ENCODE data around the gene CCRL2. TPM values are rescaled to one million over a fixed set of nuclear protein-coding genes. Genes with fewer than 3 reads are reported as not detected.

The CCRL2 gene
- total and polyA plus RNA-seq, 11 donors = 0.70 to 8.1 (median 1.7) TPM

- 64 to 75% (median 71%) methylated on average over 5 of the region's 5 CpGs for WGBS, 4 donors
- Histone ChIP-seq H3K4me1 (peaks cover 0 to 64% (median 31%) of the 10 kb centered on the region in 12 donors), H3K27ac (peak overlapping the region in 3 of 12 donors; percentile 18 to 40 (median 31)), H3K4me3 (no peak overlapping the region), H3K27me3 (no peaks in the 10 kb centered on the region), H3K9me3 (no peaks in the 10 kb centered on the region), H3K36me3 (peaks cover 0 to 7% (median 0%) of the 10 kb centered on the region in 9 donors)
- TF ChIP-seq CTCF (IDR thresholded peaks at IDR 0.05) (no peak), POLR2A (IDR thresholded peaks at IDR 0.05) (no peak)
- intact Hi-C loops (cut with DNase I) = no loop called here
- DNase-seq (no peak), ATAC-seq (no peak)
Measured at GRCh38 chr3:46413951-46414350, 6.9 kb downstream of the CCRL2 start.

GRCh38 chr3:46414739-46415138, 7.7 kb downstream of the CCRL2 start:
- 61 to 76% (median 69%) methylated on average over 4 of the region's 4 CpGs for WGBS, 4 donors
- no peak for TF ChIP-seq CTCF (IDR thresholded peaks at IDR 0.05)
- TF ChIP-seq POLR2A (IDR thresholded peaks at IDR 0.05) = no peak
- H3K27me3 ChIP-seq = no peaks in the 10 kb centered on the region
- H3K9me3 ChIP-seq = no peaks in the 10 kb centered on the region
- H3K36me3 ChIP-seq = no peaks in the 10 kb centered on the region
- H3K27ac ChIP-seq = no peak overlapping the region
- no peak for ATAC-seq
- DNase-seq = no peak
- H3K4me3 ChIP-seq = no peak overlapping the region
- peaks cover 0 to 57% (median 31%) of the 10 kb centered on the region in 12 donors for H3K4me1 ChIP-seq
- intact Hi-C loops (cut with DNase I) = no loop called here

- H3K27ac ChIP-seq = peak overlapping the region in 1 of 12 donors; percentile 13
- peak in 1 of 4 donors; percentile 37 for ATAC-seq
- 39 to 44% (median 41%) methylated on average over 10 of the region's 10 CpGs for WGBS, 4 donors
Measured at GRCh38 chr3:46416125-46416810, 9.2 kb downstream of the CCRL2 start.

GRCh38 chr3:46416811-46417510, 9.9 kb downstream of the CCRL2 start:
- Histone ChIP-seq H3K27ac (peak overlapping the region in 1 of 12 donors; percentile 13), H3K4me1 (peaks cover 0 to 38% (median 27%) of the 10 kb centered on the region in 12 donors), H3K4me3 (no peak overlapping the region), H3K27me3 (no peaks in the 10 kb centered on the region), H3K36me3 (no peaks in the 10 kb centered on the region), H3K9me3 (no peaks in the 10 kb centered on the region)
- intact Hi-C loops (cut with DNase I) = no loop called here
- 39 to 63% (median 54%) methylated on average over 7 of the region's 7 CpGs for WGBS, 4 donors
- ATAC-seq (peak; percentile 51 to 57 (median 52)), DNase-seq (no peak)
- TF ChIP-seq CTCF (IDR thresholded peaks at IDR 0.05) = no peak
- TF ChIP-seq POLR2A (IDR thresholded peaks at IDR 0.05) = no peak

More at GRCh38 chr3:46416125-46416810, 9.2 kb downstream of the CCRL2 start:
- no peak for DNase-seq
- no peak for TF ChIP-seq POLR2A (IDR thresholded peaks at IDR 0.05)
- Histone ChIP-seq H3K36me3 (no peaks in the 10 kb centered on the region), H3K4me1 (peaks cover 0 to 43% (median 27%) of the 10 kb centered on the region in 12 donors), H3K27me3 (no peaks in the 10 kb centered on the region), H3K9me3 (no peaks in the 10 kb centered on the region), H3K4me3 (no peak overlapping the region)
- intact Hi-C loops (cut with DNase I) = no loop called here

All from heart left ventricle (tissue), 16 donors.